Endothelial cell of umbilical vein (primary cell): ENCODE data around the gene CTSK. TPM values are rescaled to one million over a fixed set of nuclear protein-coding genes. Genes with fewer than 3 reads are reported as not detected.

Experiments used
- BruUV-seq: library from RNA; stranded (reverse); fragments of 400-500 nt; replicated peaks from 2 replicates; lab custom pipeline; 2021; lab: Mats Ljungman, UMichigan
- CTCF ChIA-PET: fragments of 300-600, 350-600 bp; sonication (Branson Sonifier 250); formaldehyde crosslinking; loops from one replicate; lab custom pipeline; 2021; ENCODE audit warnings: antibody characterized with exemption, inconsistent platforms; lab: Charles Lee
- POLR2A ChIA-PET: fragments of 300-600, 350-600 bp; sonication (Branson Sonifier 250); formaldehyde crosslinking; loops from one replicate; lab custom pipeline; 2021; ENCODE audit warnings: antibody characterized with exemption, inconsistent platforms; lab: Charles Lee
- DNase-seq: peaks from one replicate; pipeline ENCODE4 v3.0.0-alpha.2; 2011; ENCODE audit warnings: low read depth, low spot score
- FAIRE-seq: peaks from 2 replicates; lab custom pipeline; 2011; peaks lifted over from hg19 to GRCh38; lab: Jason Lieb, UNC
- H2AFZ ChIP-seq: 2 replicates; pipeline ENCODE4 v1.6.0; 2012; ENCODE audit warnings: low read depth, low read length, control low read depth, inconsistent platforms
- H3K27ac ChIP-seq: 2 replicates; pipeline ENCODE4 v1.5.1; 2011; ENCODE audit warnings: low read depth, mild to moderate bottlenecking, control low read depth, low read length, moderate library complexity; ENCODE audit not compliant: insufficient read depth
- H3K27me3 ChIP-seq, 2 experiments: 2 replicates each; pipeline versions ENCODE4 v1.6.0 to v1.6.1; 2011; ENCODE audit warnings: low read length in 2 of 2, mixed read lengths in 1 of 2; ENCODE audit not compliant: control insufficient read depth in 2 of 2, insufficient read depth in 2 of 2
- H3K36me3 ChIP-seq, 2 experiments: 2 replicates in 1 of 2; 3 replicates in 1 of 2; pipeline ENCODE4 v1.5.1; 2011; ENCODE audit warnings: low read length in 2 of 2, mild to moderate bottlenecking in 1 of 2, moderate library complexity in 1 of 2; ENCODE audit not compliant: control insufficient read depth in 2 of 2, insufficient read depth in 2 of 2; ENCODE audit errors: extremely low read depth in 1 of 2
- H3K4me1 ChIP-seq: 3 replicates; pipeline ENCODE4 v1.5.1; 2011; ENCODE audit warnings: mild to moderate bottlenecking, low read length; ENCODE audit not compliant: control insufficient read depth, insufficient read depth; ENCODE audit errors: extremely low read depth
- H3K4me2 ChIP-seq: 2 replicates; pipeline ENCODE4 v1.6.1; 2011; ENCODE audit warnings: low read length, control low read depth, mixed read lengths; ENCODE audit not compliant: insufficient read depth
- H3K4me3 ChIP-seq, 3 experiments: fragments of 200-600 bp in 1 of 3; sonication (generic), shearing (Covaris generic) in 1 of 3; replicated peaks in 1 of 3; 2 replicates each; pipeline ENCODE4 v1.5.1; 2011 to 2016; ENCODE audit warnings: control low read depth in 3 of 3, low read length in 3 of 3, mild to moderate bottlenecking in 2 of 3, inconsistent platforms in 1 of 3, low read depth in 1 of 3, moderate library complexity in 1 of 3; ENCODE audit not compliant: insufficient read depth in 1 of 3
- H3K79me2 ChIP-seq: 2 replicates; pipeline ENCODE4 v1.6.0; 2012; ENCODE audit warnings: low read length, inconsistent platforms; ENCODE audit not compliant: control insufficient read depth, insufficient read depth
- H3K9ac ChIP-seq: replicated peaks from 2 replicates; pipeline ENCODE3; 2011; ENCODE audit warnings: low read length, control low read depth; ENCODE audit not compliant: insufficient read depth; ENCODE audit errors: extremely low read depth
- H3K9me1 ChIP-seq: replicated peaks from 3 replicates; pipeline ENCODE4 v1.6.0; 2011; ENCODE audit warnings: mild to moderate bottlenecking, low read length; ENCODE audit not compliant: control insufficient read depth, insufficient read depth; ENCODE audit errors: extremely low read depth
- H3K9me3 ChIP-seq: replicated peaks from 2 replicates; pipeline ENCODE4 v1.5.1; 2012; ENCODE audit warnings: low read length, inconsistent platforms; ENCODE audit not compliant: control insufficient read depth, insufficient read depth
- H4K20me1 ChIP-seq: replicated peaks from 2 replicates; pipeline ENCODE3; 2011; ENCODE audit warnings: mild to moderate bottlenecking, low read length; ENCODE audit not compliant: control insufficient read depth, insufficient read depth; ENCODE audit errors: extremely low read depth
- CTCF ChIP-seq, 2 donors: IDR thresholded peaks; 1 replicate in 1 of 2; 2 replicates in 1 of 2; pipeline ENCODE4 v1.5.1; 2011; ENCODE audit warnings: low read length in 2 of 2, mild to moderate bottlenecking in 2 of 2, moderate library complexity in 2 of 2, control low read depth in 1 of 2, inconsistent platforms in 1 of 2, low read depth in 1 of 2; ENCODE audit not compliant: insufficient read depth in 1 of 2; ENCODE audit errors: extremely low read depth in 1 of 2
- EZH2 ChIP-seq: IDR thresholded peaks from 2 replicates; pipeline ENCODE4 v1.6.1; 2012; ENCODE audit warnings: borderline replicate concordance, low read depth, mild to moderate bottlenecking, moderate library complexity, low read length, inconsistent platforms; ENCODE audit not compliant: severe bottlenecking
- FOS ChIP-seq: IDR thresholded peaks from 2 replicates; pipeline ENCODE4 v1.6.1; 2011; ENCODE audit warnings: mild to moderate bottlenecking, low read length, moderate library complexity, borderline replicate concordance; ENCODE audit not compliant: insufficient read depth
- GATA2 ChIP-seq: IDR thresholded peaks from 2 replicates; pipeline ENCODE4 v1.7.0; 2011; ENCODE audit warnings: low read depth, mild to moderate bottlenecking, moderate library complexity, mixed read lengths, low read length; ENCODE audit not compliant: insufficient read length, insufficient read depth
- JUN ChIP-seq: IDR thresholded peaks from 2 replicates; pipeline ENCODE4 v1.6.1; 2011; ENCODE audit warnings: borderline replicate concordance, low read depth; ENCODE audit not compliant: insufficient read length, insufficient read depth
- MAX ChIP-seq: IDR thresholded peaks from 2 replicates; pipeline ENCODE4 v1.6.1; 2011; ENCODE audit not compliant: insufficient read depth, insufficient read length
- MYC ChIP-seq: IDR thresholded peaks from one replicate; pipeline ENCODE4 v1.6.1; 2011; ENCODE audit warnings: mild to moderate bottlenecking, low read depth, low read length
- POLR2A ChIP-seq: IDR thresholded peaks from 2 replicates; pipeline ENCODE4 v1.6.1; 2012; ENCODE audit warnings: low read depth, mild to moderate bottlenecking, control low read depth, low read length
- POLR2AphosphoS5 ChIP-seq: IDR thresholded peaks from 2 replicates; pipeline ENCODE4 v1.6.1; 2012; ENCODE audit warnings: low read depth, mild to moderate bottlenecking, control low read depth, low read length, moderate library complexity; ENCODE audit not compliant: insufficient read depth
- dilution Hi-C: fragments of 300-500 bp; cut with MboI; formaldehyde crosslinking; loops from one replicate; pipeline ENCODE4 v1.15.0; 2019; ENCODE audit warnings: low sequenced_read_pairs; ENCODE audit not compliant: extremely low pct_ligation_motif_present
- intact Hi-C: fragments of 100-400 bp; cut with micrococcal nuclease; formaldehyde crosslinking; loops from one replicate; pipeline ENCODE4 v1.10.0; 2022
- polyA plus RNA-seq, 4 experiments: library from polyadenylated mRNA; depleted of rRNA in 3 of 4; stranded (reverse) in 3 of 4; unstranded in 1 of 4; fragments of >200 nt; gene quantifications; 2 replicates each; pipeline versions ENCODE4 v1.2.1 to v1.2.3, GENCODE V29; 2011 to 2012; ENCODE audit warnings: missing spikeins in 1 of 4
- total RNA-seq: library from RNA; stranded (reverse); gene quantifications from 2 replicates; pipeline ENCODE4 v1.2.3, GENCODE V29; 2021

CTSK gene
- total and polyA plus RNA-seq, 2 donors (not counting 3 experiments of a cell fraction or from before 2014, with no cell fraction given): 18.5 to 45.6 TPM

- no peaks in the 10 kb centered on the region for H3K79me2 ChIP-seq
- no peak overlapping the region for H3K4me3 ChIP-seq
- H3K4me1 ChIP-seq: no peaks in the 10 kb centered on the region
- no peak overlapping the region for H3K27ac ChIP-seq
- intact Hi-C loops: no loop called here
- H4K20me1 ChIP-seq: no peaks in the 10 kb centered on the region
- no peak for DNase-seq
- POLR2A ChIA-PET: no interaction called here
- H3K9me3 ChIP-seq: no peaks in the 10 kb centered on the region
- no peak overlapping the region for H3K4me2 ChIP-seq
- no peak overlapping the region for H3K9ac ChIP-seq
- TF ChIP-seq FOS: no peak
- no peak for TF ChIP-seq MAX
- no peak for TF ChIP-seq POLR2A
- TF ChIP-seq EZH2: no peak
- TF ChIP-seq GATA2: no peak
- no peak for TF ChIP-seq JUN
- no peak for TF ChIP-seq MYC
- TF ChIP-seq CTCF (IDR thresholded peaks at IDR 0.05; ENCODE audit: extremely low read depth in 1 of 2, insufficient read depth in 1 of 2, low read depth in 1 of 2, low read length in 2 of 2): no peak
- no peak for TF ChIP-seq POLR2AphosphoS5
- H2AFZ ChIP-seq: no peak overlapping the region
- no peaks in the 10 kb centered on the region for H3K27me3 ChIP-seq
- peaks cover 0 to 3% of the 10 kb centered on the region in 2 experiments for H3K36me3 ChIP-seq
- CTCF ChIA-PET: interaction anchor here (0.7 kb wide), 1 partner anchor 29 kb away, joined by 3 read pairs; no protein-coding TSS in a partner anchor
- no peak for FAIRE-seq
- dilution Hi-C loops: no loop called here
- H3K9me1 ChIP-seq: no peaks in the 10 kb centered on the region
- BruUV-seq: no TSS peak
These were observed 34.3 kb upstream of the CTSK start for GRCh38 chr1:150842343-150842742.
